GM21619 (cell line): ENCODE measurements around the gene TMEM237.

ENCODE experiments used
- ATAC-seq: cut with Tn5 transposase; IDR thresholded peaks from one replicate; pipeline ENCODE4 v1.9.1; 2021; ENCODE audit not compliant: unreplicated experiment

Gene TMEM237

DNA sequence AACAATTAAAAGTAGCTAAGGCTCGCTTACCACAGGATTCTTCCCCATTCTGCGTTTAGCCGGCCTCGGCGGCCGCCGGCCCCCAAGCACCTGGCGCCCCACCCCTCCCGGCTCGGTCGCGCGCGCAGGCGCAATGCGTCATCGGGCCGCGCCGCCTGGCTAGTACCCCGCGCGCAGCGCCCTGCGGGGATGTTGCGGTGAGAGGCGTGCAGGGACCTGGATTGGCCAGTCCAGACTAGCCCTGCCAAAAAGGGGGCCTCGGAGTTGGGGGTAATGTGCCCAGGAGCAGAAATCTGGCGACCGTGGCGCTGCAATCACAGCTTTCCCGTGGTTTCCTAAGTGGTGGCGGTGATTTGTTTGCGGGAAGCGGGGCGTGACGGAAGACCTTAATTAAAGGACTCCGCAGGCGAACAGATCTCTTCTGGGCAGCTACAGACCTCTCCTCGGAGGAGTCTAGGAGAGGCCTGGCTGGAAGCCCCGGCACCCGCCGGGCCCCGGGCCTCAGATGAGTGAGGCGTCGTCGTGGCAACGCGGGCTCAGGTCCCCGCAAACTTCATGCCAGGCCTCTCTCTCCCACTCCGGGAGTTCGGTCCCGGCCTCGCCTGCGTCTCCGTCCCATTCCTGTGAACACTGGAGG lies 606 bp downstream of the TMEM237 start:
- ATAC-seq: peak; percentile 72

DNA sequence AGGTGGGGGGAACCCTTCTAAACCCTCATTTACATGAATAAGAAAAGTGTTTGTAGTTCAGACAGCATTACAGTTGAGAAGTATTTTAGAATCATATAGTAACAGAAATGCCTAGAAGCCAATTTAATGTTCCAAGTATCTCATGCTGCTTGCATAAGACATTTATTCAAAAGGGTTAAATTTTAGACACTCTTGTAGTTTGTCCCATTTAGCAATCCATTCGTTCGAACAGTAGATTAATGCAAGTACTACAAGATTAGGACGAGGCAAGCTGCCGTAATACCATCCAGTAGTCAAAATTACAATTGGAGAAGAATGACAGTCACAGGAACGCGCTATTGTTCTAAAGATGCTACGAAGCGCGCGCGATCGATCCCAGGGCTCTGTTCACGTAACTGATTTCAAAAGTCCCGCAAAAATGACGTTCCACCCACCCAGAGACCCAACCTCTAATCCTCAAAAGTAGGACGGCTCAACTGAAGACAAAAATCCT lies 1.2 kb downstream of the TMEM237 start:
- peak; percentile 37 for ATAC-seq

DNA sequence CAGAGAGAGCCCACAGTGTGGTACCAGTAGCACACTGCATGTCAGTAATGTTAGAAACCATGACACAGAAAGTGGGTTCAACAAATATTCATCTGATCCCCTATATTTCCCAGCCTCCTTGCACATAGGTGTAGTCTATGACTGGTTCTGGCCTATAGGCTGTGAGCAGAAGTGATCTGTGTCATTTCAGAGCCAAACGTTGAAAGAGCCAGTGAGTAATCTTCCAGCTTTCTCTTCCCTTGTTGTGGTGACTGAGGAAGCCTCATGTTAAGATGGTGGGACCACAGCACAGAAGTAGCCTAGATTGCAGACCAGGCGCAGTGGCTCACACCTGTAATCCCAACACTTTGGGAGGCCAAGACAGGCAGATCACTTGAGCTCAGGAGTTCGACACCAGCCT lies 4.1 kb downstream of the TMEM237 start:
- no peak for ATAC-seq

DNA sequence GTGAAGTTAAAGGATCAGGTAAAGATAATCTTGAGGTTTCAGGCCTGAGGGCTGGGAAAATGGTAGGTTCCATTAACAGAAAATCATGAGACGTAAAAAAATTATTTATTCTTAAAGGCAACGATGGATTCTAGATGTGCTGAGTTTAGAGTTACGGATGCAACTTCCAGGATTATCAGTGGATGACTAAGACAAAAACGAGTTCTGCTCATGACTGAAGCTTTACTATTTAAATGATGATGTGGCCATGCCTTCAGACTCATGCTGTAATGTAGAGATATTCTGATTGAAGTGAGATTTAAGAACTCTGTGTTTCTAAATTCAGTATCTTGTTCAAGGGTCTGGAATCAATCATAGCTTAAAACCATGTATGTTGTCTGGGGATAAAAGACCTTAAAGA lies 5.0 kb downstream of the TMEM237 start:
- no peak for ATAC-seq

DNA sequence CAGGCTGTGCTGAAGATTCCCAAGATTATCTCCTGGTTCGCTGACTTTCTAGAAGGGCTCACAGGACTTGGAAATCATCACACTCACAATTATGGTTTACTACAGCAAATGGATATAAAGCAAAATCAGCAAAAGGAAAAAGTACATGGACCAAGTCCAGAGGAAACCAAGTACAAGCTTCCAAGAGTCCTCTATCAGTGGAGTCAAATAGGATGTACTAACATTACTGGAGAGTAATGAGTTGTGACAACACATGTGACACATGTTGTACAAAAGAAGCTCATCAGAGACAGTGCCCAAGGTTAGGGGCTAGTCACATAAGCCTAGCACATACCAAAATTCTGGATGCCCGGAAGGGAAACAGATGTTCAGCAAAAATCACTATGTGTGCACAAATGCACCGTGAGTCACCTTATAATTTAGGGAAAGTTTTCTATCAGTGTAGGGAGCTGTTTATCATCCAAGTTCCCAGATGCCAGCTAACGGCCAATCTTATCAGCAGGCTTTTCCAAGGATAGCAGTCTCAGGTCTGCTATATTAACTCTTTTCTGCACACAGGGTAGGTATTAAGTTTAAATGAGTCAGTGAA lies 9.5 kb downstream of the TMEM237 start:
- ATAC-seq: no peak

GRCh38 chr2:201631041-201631440 lies 12.3 kb downstream of the TMEM237 start:
- ATAC-seq: no peak

GRCh38 chr2:201630577-201630976 lies 12.7 kb downstream of the TMEM237 start:
- no peak for ATAC-seq

DNA sequence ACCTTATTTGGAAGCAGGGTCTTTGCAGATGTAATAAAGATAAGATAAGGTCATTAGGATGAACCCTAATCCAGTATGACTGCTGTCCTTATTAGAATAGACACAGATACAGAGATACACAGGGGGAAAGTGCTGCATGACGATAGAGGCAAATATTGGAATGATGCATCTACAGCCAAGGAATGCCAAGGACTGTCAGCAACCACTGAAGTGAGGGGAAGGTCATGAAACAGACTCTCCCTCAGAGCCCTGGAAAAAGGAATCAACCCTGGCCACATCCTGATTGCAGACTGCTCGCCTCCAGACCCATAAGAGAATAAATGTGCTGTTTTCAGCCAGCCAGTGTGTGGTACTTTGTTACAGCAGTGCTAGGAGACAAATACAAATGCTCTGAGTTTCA lies 14.8 kb downstream of the TMEM237 start:
- ATAC-seq: no peak

DNA sequence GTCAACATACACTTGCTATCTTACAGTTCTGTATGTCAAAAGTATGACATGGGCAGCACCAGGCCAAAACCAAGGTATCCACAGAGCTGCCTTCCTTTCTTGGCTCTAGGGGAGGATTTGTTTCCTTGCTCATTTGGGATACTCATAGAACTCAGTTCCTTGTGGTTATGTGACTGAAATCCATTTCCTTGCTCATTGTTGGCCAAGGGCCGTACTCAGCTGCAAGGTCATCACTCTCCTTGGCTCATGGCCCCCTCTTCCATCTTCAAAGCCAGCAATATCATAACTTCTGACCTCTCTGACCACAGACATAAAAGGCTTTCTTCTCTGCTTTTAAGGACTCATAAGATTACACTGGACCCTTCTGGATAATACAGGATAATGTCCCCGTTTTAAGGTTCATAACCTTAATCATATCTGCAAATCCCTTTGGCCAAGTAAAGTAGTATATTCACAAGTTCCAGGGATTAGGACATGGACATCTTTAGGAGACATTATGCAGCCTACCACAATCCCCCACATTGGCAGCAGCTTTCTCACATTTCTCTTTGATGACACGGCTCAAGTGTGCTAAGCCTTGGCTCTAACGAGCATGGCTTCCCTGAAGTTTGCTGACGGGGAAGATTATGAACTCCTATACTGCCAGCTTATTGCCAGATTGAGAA lies 20.9 kb downstream of the TMEM237 start:
- no peak for ATAC-seq

DNA sequence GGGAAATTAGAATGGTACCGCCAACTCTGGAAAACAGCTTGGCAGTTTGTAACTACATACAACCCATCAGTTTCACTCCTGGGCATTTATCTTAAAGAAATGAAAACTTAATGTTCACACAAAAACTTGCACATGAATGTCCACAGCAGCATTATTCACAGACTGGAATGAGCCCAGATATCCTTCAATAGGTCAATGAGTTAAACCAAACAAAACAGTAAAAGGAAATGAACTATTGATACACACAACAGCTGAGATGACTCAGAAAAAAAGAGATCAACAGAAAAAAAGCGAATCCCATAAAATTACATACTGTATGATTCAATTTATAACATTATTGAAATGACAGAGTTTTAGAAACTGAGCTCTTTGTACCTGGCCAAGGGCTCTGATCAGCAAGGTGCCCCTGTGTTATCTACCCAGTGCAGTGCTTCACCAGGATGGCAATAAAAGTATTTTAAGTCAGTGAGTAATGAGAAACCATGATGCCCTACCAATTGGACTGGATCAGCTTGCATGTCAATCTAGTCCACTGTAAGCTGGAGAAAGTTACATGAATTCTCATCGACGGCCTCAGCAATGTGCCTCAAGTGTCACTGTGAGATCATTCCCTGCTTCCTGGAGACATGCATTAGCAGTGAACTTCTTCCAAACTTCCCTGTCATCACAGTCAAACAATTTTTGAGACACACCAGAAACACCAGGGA lies 21.9 kb downstream of the TMEM237 start:
- ATAC-seq: no peak

DNA sequence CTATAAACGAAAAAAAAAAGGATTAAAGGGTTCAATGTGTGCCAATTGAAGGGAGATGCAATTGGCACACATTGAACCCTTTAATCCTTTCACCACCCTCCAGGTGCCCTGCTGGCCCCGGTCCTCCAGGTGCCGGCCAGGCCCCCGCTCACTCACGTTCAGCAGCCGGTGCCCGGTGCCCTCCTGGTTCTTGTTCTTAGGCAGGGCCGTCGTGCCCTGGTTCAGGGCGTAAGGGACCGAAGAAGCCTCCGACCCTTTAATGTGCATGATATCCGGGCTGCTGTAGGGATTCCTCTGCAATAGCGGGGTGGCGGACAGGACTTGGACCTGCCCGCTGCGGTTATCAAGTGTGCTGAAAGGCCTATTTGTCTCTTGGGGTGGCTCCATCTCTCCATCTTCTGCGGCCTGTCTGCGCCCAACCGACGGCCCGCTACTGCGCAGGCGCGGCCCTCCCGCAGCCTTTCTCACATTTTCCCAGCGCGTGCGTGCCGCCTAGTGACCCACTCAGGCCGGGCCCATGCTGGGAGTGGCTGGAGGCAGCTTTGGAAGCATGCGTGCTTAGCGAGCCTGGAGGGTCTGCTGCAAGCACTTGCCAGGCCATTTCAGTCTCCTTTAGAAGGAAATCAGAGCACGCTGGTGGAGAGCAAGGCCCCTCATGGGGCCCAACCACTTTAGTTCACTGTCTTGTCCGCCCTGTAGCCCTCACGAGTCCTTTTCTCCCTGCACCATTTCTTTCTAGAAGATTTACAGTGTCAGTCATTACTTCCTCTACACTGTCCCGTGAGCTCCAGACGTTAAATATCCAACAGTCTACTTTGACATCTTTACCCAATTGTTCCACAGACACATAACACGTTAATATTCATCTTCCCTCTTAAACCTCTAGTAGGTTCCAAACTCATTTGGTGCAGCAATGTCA lies 24.3 kb downstream of the TMEM237 start:
- ATAC-seq: no peak

- no peak for ATAC-seq
Measured at GRCh38 chr2:201608021-201608420, 35.3 kb downstream of the TMEM237 start.

DNA sequence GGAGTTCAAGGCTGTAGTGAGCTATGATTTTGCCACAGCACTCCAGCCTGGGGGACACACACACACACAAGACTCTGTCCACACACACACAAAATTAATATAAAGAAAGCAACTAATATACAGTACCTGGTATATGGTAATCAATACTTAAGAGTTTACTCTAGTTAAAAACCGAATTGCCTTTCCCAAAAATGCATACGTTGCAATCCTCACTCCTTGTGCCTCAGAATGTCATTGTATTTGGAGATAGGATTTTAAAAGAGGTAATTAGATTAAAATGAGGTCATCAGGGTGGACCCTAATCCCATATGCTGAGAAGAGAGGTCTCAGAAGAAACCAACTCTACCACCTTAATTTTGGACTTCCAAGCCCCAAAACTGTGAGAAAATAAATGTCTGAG lies 35.7 kb downstream of the TMEM237 start:
- no peak for ATAC-seq

DNA sequence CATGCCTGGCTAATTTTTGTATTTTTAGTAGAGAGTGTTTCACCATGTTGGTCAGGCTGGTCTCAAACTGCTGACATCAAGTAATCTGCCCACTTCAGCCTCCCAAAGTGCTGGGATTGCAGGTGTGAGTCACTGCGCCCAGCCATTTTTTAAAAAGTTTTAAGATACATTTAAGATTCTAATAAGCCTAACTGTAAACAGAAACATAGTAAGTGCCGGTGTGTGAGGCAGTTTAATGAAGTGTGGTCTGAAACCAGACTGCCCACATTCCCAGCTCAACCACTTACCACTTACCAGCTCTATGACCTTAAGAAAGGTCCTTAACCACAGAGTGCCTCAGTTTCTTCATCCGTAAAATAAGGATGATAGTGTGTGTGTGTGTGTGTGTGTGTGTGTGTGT lies 42.4 kb downstream of the TMEM237 start:
- ATAC-seq: no peak

GRCh38 chr2:201597397-201597796 lies 45.9 kb downstream of the TMEM237 start:
- ATAC-seq: no peak

GRCh38 chr2:201580486-201580885 lies 62.8 kb downstream of the TMEM237 start:
- no peak for ATAC-seq

GRCh38 chr2:201579536-201579935 lies 63.8 kb downstream of the TMEM237 start:
- ATAC-seq: no peak

GRCh38 chr2:201575971-201576370 lies 67.3 kb downstream of the TMEM237 start:
- no peak for ATAC-seq

DNA sequence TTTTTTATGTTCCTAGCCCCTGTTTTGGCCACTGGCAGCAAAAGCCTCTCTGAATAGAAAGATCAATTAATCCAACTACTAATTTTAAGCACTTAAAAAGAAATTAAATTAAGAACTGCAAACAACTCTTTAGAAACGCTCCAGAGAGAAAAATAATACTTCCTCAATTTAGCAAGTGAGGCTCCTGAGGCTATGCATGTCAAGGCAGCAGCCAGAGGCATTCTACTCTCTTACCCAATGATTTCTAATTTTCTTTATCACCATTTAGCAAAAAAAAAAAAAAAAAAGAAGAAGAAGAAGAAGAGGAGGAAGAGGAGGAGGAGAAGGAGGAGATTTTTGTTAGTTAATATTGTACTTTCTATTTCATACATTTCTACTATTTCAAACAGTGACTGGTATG lies 68.5 kb downstream of the TMEM237 start:
- no peak for ATAC-seq

DNA sequence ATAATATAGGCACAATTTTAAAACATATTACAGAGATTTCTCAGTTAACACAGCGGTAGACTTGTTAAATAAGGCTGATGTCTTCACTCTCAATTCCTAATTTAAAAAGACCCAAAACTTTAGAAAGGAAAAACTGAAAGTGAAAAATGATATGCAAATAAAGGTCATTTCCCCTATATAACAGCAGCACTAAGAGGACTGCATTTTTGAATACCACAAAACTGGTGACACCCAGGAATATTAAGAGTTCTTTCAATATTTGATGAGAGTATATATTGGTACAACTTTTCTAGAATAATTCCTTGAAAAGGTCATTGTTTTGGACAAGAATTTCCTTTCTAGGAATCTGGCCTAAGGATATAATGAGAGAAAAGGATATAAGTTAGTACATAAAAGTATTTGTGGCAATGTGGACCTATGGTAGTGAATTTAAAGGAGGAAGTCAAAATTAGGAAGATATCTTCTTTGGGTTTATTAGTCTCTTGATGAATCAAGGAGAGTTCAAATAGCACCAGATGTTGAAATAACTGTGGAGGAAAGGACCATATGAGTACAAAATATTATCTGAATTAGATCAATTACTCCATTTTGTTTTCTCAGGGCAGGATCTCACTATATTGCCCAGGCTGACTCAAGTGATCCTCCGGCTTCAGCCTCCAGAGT lies 70.3 kb downstream of the TMEM237 start:
- no peak for ATAC-seq
